ENCODE data around the gene PXN. TPM values are rescaled to one million over a fixed set of nuclear protein-coding genes. Genes with fewer than 3 reads are reported as not detected.

PXN gene
- 10 to 100 TPM; 15.1 to 32.6 (median 24.1) TPM for total RNA-seq
- long read RNA-seq, result 0 reads

DNA sequence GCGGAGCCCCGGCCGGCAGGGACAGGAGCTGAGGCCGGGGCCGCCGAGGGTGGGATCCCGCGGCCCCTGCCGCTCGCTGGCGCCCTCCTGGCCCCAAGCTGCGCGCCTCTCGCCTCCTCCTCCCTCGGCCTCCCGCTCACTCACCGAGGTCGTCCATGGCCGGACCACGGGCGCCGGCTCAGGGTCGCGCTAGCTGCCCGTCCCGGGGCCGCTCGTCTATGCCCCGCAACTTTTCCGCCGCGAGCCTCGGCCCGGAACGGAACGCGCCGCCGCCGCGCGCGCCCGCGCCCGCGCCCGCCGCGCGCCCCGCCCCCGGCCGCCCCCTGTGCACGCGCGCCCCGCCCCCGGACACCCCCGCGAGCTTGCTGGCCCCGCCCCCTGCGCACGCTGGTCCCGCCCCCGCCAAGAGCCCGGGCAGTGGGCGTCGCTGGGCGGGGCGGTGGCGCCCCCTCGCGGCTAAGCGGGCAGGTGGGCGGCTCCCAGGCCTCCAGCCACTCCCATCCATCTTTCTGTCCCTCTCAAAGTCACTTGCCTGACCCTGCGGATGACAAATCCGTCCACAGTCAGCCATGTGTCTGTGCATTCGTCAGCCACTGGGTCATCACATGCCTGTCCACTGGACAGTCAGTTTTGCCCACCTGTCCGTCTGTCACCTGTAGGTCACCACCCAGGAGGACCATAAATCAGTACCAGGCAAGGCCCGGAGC, at the start of gene PXN:
PXN (minus strand) TSS at position 258 of the 707 bp plus-strand sequence; CDS start at position 157, 101 bp downstream.
- no peaks in the 10 kb centered on the region for H3K27me3 ChIP-seq
- peaks cover 0 to 26% (median 6%) of the 10 kb centered on the region in 4 donors for H3K4me1 ChIP-seq
- ATAC-seq (peak; percentile 92 to 97 (median 95)), DNase-seq (peak; percentile 93 to 94 (median 93))
- no peaks in the 10 kb centered on the region for H3K9me3 ChIP-seq
- H3K4me3 ChIP-seq, result peak within 1 kb of the TSS; percentile 87 to 90 (median 88)
- peak within 1 kb of the TSS; percentile 79 to 88 (median 79) for H3K27ac ChIP-seq
- no peaks in the 10 kb centered on the region for H3K36me3 ChIP-seq
- intact Hi-C loops (cut with DNase I), result loop anchor here in 1 of 2 donors (5.0 kb wide), 1 partner anchor 38 kb away; no protein-coding TSS in a partner anchor
- 7% methylated on average over 3 of the region's 81 CpGs for WGBS (ENCODE audit: insufficient coverage, low coverage, low lambda C conversion rate, missing lambda C conversion rate)
- TF ChIP-seq, protein P1, sequence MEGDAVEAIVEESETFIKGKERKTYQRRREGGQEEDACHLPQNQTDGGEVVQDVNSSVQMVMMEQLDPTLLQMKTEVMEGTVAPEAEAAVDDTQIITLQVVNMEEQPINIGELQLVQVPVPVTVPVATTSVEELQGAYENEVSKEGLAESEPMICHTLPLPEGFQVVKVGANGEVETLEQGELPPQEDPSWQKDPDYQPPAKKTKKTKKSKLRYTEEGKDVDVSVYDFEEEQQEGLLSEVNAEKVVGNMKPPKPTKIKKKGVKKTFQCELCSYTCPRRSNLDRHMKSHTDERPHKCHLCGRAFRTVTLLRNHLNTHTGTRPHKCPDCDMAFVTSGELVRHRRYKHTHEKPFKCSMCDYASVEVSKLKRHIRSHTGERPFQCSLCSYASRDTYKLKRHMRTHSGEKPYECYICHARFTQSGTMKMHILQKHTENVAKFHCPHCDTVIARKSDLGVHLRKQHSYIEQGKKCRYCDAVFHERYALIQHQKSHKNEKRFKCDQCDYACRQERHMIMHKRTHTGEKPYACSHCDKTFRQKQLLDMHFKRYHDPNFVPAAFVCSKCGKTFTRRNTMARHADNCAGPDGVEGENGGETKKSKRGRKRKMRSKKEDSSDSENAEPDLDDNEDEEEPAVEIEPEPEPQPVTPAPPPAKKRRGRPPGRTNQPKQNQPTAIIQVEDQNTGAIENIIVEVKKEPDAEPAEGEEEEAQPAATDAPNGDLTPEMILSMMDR (IDR thresholded peaks at IDR 0.05), result peak; percentile 84 to 92 (median 88)
- peak; percentile 64 for TF ChIP-seq POLR2A (IDR thresholded peaks at IDR 0.05)

DNA sequence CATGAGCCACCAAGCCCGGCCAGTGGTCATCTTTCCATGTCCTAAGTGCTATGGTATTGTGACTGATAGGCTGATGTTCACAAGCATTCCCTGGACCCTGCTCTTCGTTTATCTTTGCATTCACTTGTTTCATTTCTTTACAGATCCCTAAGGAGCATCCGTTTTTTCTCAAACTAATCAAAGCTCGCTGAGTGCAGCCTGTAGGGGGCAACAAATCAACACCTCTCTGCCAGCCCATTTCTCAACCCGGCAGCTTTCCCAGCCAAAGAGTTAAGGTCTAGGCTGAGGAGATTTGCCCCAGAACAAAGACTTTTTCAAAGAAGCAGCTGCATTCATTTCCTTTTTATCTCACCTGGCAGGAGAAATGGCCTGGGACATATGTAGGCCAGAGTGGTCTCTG, 48.7 kb upstream of the PXN start:
- no peak for TF ChIP-seq POLR2A (IDR thresholded peaks at IDR 0.05)
- TF ChIP-seq, protein P1 (IDR thresholded peaks at IDR 0.05), result peak in 1 of 4 donors; percentile 8

DNA sequence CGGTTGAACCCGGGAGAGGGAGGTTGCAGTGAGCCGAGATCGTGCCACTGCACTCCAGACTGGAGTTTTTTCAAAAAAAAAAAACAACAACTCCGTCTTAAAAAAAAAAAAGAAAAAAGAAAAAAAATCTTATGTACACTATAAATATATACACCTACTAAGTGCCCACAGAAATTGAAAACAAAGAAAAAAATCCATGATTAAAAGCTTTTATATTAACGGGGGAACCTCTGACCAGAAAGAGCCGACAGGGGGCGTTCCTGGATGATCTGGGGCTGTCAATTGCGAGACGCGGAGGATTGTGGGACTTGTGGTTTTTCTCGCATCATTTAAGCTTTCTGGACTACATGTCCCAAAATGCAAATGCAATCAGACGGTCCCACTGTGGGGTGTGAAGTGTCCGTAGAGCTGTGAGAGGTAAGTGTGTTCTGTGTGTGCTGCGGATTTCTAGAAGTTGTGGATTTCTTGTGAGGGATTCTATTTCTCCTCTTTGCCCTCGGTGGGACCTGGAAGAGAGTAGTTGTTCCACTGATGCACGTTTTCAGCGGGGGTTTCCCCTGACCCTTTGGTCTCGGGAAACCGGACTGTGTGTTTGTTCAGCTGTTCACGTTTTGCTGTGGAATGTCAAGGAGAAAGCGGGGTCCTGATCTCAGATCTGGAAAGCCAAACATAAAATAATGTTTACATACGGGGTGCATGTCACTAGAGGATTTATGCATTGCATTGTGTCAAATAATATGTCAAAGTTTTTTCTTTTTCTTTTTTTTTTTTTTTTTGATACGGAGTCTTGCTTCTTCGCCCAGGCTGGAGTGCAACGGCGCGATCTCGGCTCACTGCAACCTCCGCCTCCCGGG, 36.7 kb upstream of the PXN start, which contains the start of gene SIRT4:
SIRT4 (plus strand) TSS at position 360 of the 854 bp plus-strand sequence. CDS start 1,241 bp downstream, outside the sequence.
- peak within 1 kb of the TSS; percentile 64 to 70 (median 65) for H3K4me3 ChIP-seq
- peaks cover 0 to 5% (median 0%) of the 10 kb centered on the region in 4 donors for H3K4me1 ChIP-seq
- H3K27me3 ChIP-seq, result no peaks in the 10 kb centered on the region
- intact Hi-C loops (cut with DNase I), result no loop called here
- H3K9me3 ChIP-seq, result no peaks in the 10 kb centered on the region
- H3K27ac ChIP-seq, result peak within 1 kb of the TSS; percentile 51 to 73 (median 68)
- peak; percentile 97 to 99 (median 98) for ATAC-seq
- TF ChIP-seq, protein P1 (IDR thresholded peaks at IDR 0.05), result peak; percentile 53 to 89 (median 84)
- no peak for TF ChIP-seq POLR2A (IDR thresholded peaks at IDR 0.05)
- DNase-seq, result peak; percentile 86 to 91 (median 87)
- WGBS (ENCODE audit: insufficient coverage, low coverage, low lambda C conversion rate, missing lambda C conversion rate), result 0% methylated on average over 25 of the region's 31 CpGs
- H3K36me3 ChIP-seq, result no peaks in the 10 kb centered on the region

More for the DNA sequence above, 48.7 kb upstream of the PXN start:
- no peak overlapping the region for H3K27ac ChIP-seq
- DNase-seq (no peak), ATAC-seq (no peak)
- H3K27me3 ChIP-seq, result no peaks in the 10 kb centered on the region
- no peaks in the 10 kb centered on the region for H3K36me3 ChIP-seq
- WGBS (ENCODE audit: insufficient coverage, low coverage, low lambda C conversion rate, missing lambda C conversion rate), result 67% methylated on average over 4 of the region's 5 CpGs
- H3K4me1 ChIP-seq, result peaks cover 0 to 14% (median 0%) of the 10 kb centered on the region in 4 donors
- no peak overlapping the region for H3K4me3 ChIP-seq
- intact Hi-C loops (cut with DNase I), result no loop called here
- no peaks in the 10 kb centered on the region for H3K9me3 ChIP-seq

DNA sequence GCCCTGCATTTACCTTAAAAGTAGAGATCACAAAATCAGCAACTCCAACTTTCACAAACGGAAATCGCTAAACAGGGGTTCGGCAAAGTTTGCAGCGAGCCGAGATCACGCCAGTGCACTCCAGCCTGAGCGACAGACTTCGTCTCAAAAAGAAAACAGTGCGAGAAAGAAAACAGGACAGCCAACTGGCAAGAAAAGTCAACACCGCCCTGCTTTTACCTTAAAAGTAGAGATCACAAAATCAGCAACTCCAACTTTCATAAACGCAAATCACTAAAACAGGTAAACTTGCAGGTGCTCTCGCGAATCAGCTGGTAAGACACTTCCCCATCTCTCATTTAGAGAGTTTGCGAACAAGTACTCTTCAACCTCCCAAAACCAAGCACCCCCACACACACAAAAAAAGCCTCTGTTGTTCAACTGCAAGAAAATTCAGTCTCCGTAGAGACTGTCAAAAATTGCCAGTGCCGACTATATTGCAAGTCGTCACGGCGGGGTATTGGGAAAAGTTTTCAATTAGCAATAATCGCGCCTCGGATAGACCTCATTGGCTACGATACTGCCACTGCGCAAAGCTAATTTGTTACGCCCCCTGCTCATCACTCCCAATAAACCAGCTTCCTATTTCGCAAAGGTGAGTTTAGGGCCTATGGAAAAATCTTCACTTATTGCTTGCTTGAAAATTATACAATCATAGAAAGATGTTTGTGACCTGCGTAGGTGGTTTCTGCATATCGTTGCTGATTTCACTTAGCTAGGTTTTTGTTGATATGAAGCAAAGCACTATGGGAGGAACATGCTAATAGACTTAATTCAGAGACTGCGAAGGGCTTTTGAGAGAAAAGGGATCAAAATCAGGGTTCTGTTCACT, 27.4 kb upstream of the PXN start, which contains the start of gene RNU4-1:
RNU4-1 (minus strand) TSS at position 577 of the 871 bp plus-strand sequence.
- Histone ChIP-seq H3K4me3 (peak within 1 kb of the TSS; percentile 28 to 63 (median 59)), H3K9me3 (no peaks in the 10 kb centered on the region), H3K4me1 (peaks cover 0 to 6% (median 0%) of the 10 kb centered on the region in 4 donors), H3K27ac (peak within 1 kb of the TSS; percentile 97 to 99 (median 99)), H3K36me3 (no peaks in the 10 kb centered on the region), H3K27me3 (no peaks in the 10 kb centered on the region)
- peak; percentile 50 to 86 (median 65) for DNase-seq
- 0% methylated on average over 29 of the region's 29 CpGs for WGBS (ENCODE audit: insufficient coverage, low coverage, low lambda C conversion rate, missing lambda C conversion rate)
- intact Hi-C loops (cut with DNase I), result no loop called here
- TF ChIP-seq, protein P1 (IDR thresholded peaks at IDR 0.05), result no peak
- TF ChIP-seq POLR2A (IDR thresholded peaks at IDR 0.05), result peak; percentile 89
- ATAC-seq, result peak; percentile 51 to 68 (median 56)

Measured in right lobe of liver (tissue), 6 donors.